Transverse colon (tissue), 4 donors: ENCODE results near the gene ANKRD49.

Experiments
- CTCF ChIP-seq, 5 experiments: fragments of 200-600 bp in 3 of 5; fragments of 450-650 bp in 2 of 5; sonication (generic) in 3 of 5; IDR thresholded peaks; 1 replicate in 2 of 5; 2 replicates in 3 of 5; pipeline ENCODE4 v1.5.1; 2016 to 2017; ENCODE audit warnings: antibody characterized with exemption in 5 of 5, inconsistent platforms in 3 of 5, mild to moderate bottlenecking in 2 of 5, moderate library complexity in 1 of 5
- EP300 ChIP-seq: sonication (generic); formaldehyde crosslinking; IDR thresholded peaks from one replicate; pipeline ENCODE4 v1.6.1; 2017; ENCODE audit warnings: antibody characterized with exemption, low read depth
- POLR2AphosphoS5 ChIP-seq, 3 donors: sonication (generic); formaldehyde crosslinking; IDR thresholded peaks; one replicate each; pipeline ENCODE4 v1.6.1; 2016; ENCODE audit warnings: antibody characterized with exemption in 3 of 3

- TF ChIP-seq CTCF (IDR thresholded peaks at IDR 0.05) (no peak), EP300 (no peak), POLR2AphosphoS5 (IDR thresholded peaks at IDR 0.05) (no peak)
Observed at GRCh38 chr11:94486068-94486467, 7.7 kb upstream of the ANKRD49 start.
